Endothelial cell (in vitro differentiated cells): ENCODE results near the gene KLHDC7A. TPM values are rescaled to one million over a fixed set of nuclear protein-coding genes. Genes with fewer than 3 reads are reported as not detected.

ENCODE experiments used
- DNase-seq: peaks from one replicate; pipeline ENCODE4 v3.0.0; 2021; ENCODE audit warnings: low spot score
- H3K27ac Mint-ChIP-seq: one replicate; pipeline ENCODE4 v1.8.0; 2021; ENCODE audit warnings: mixed read lengths, inconsistent platforms; ENCODE audit not compliant: unreplicated experiment
- H3K27me3 Mint-ChIP-seq: one replicate; pipeline ENCODE4 v1.8.0; 2021; ENCODE audit warnings: mild to moderate bottlenecking, moderate library complexity, mixed read lengths, inconsistent platforms; ENCODE audit not compliant: unreplicated experiment
- H3K36me3 Mint-ChIP-seq: one replicate; pipeline ENCODE4 v1.8.0; 2021; ENCODE audit warnings: mild to moderate bottlenecking, low read depth, mixed read lengths, inconsistent platforms; ENCODE audit not compliant: unreplicated experiment
- H3K4me1 Mint-ChIP-seq: one replicate; pipeline ENCODE4 v1.8.0; 2021; ENCODE audit warnings: mild to moderate bottlenecking, mixed read lengths, inconsistent platforms; ENCODE audit not compliant: unreplicated experiment
- H3K4me3 Mint-ChIP-seq: one replicate; pipeline ENCODE4 v1.8.0; 2021; ENCODE audit warnings: mild to moderate bottlenecking, mixed read lengths, inconsistent platforms; ENCODE audit not compliant: unreplicated experiment
- H3K9me3 Mint-ChIP-seq: one replicate; pipeline ENCODE4 v1.8.0; 2021; ENCODE audit warnings: mixed read lengths, inconsistent platforms; ENCODE audit not compliant: unreplicated experiment
- long read RNA-seq: library from polyadenylated mRNA; unstranded; transcript quantifications from one replicate; pipeline ENCODE4 v2.0.0, GENCODE V29; 2020; ENCODE audit not compliant: unreplicated experiment
- total RNA-seq: library from RNA; stranded (reverse); fragmentation: NEBNext Ultra II Directional; extraction: Animal tissue kit (Norgen Biotek cat#: 25700); gene quantifications from one replicate; pipeline ENCODE4 v1.2.1, GENCODE V29; 2021; ENCODE audit not compliant: unreplicated experiment
- TF ChIP-seq, protein P1 (sequence below): fragments of 200-600 bp; sonication (generic); IDR thresholded peaks from one replicate; pipeline ENCODE4 v1.5.0; 2021; ENCODE audit warnings: antibody characterized with exemption; ENCODE audit not compliant: unreplicated experiment

The KLHDC7A gene
- not detected for total RNA-seq
- long read RNA-seq: 0 reads

- no peak within 1 kb of the TSS for H3K27ac Mint-ChIP-seq
- no peak within 1 kb of the TSS for H3K4me3 Mint-ChIP-seq
- no peaks in the 10 kb centered on the region for H3K9me3 Mint-ChIP-seq
- H3K4me1 Mint-ChIP-seq: peaks cover 6% of the 10 kb centered on the region
- peaks cover 5% of the 10 kb centered on the region for H3K27me3 Mint-ChIP-seq
- TF ChIP-seq, protein P1, sequence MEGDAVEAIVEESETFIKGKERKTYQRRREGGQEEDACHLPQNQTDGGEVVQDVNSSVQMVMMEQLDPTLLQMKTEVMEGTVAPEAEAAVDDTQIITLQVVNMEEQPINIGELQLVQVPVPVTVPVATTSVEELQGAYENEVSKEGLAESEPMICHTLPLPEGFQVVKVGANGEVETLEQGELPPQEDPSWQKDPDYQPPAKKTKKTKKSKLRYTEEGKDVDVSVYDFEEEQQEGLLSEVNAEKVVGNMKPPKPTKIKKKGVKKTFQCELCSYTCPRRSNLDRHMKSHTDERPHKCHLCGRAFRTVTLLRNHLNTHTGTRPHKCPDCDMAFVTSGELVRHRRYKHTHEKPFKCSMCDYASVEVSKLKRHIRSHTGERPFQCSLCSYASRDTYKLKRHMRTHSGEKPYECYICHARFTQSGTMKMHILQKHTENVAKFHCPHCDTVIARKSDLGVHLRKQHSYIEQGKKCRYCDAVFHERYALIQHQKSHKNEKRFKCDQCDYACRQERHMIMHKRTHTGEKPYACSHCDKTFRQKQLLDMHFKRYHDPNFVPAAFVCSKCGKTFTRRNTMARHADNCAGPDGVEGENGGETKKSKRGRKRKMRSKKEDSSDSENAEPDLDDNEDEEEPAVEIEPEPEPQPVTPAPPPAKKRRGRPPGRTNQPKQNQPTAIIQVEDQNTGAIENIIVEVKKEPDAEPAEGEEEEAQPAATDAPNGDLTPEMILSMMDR: no peak
- peak; percentile 20 for DNase-seq
- H3K36me3 Mint-ChIP-seq: no peaks in the 10 kb centered on the region
Observed at GRCh38 chr1:18480315-18481189, at the start of gene KLHDC7A. Gene KLHDC7A, plus strand, starts transcription at chr1:18480930. Its CDS starts 52 bp downstream, at chr1:18480982.

GRCh38 chr1:18434041-18434440 is 46.7 kb upstream of the KLHDC7A start:
- H3K9me3 Mint-ChIP-seq: no peaks in the 10 kb centered on the region
- H3K4me3 Mint-ChIP-seq: no peak overlapping the region
- peaks cover 2% of the 10 kb centered on the region for H3K27me3 Mint-ChIP-seq
- TF ChIP-seq, protein P1: no peak
- H3K4me1 Mint-ChIP-seq: no peaks in the 10 kb centered on the region
- no peak for DNase-seq
- no peaks in the 10 kb centered on the region for H3K36me3 Mint-ChIP-seq
- H3K27ac Mint-ChIP-seq: no peak overlapping the region

DNA sequence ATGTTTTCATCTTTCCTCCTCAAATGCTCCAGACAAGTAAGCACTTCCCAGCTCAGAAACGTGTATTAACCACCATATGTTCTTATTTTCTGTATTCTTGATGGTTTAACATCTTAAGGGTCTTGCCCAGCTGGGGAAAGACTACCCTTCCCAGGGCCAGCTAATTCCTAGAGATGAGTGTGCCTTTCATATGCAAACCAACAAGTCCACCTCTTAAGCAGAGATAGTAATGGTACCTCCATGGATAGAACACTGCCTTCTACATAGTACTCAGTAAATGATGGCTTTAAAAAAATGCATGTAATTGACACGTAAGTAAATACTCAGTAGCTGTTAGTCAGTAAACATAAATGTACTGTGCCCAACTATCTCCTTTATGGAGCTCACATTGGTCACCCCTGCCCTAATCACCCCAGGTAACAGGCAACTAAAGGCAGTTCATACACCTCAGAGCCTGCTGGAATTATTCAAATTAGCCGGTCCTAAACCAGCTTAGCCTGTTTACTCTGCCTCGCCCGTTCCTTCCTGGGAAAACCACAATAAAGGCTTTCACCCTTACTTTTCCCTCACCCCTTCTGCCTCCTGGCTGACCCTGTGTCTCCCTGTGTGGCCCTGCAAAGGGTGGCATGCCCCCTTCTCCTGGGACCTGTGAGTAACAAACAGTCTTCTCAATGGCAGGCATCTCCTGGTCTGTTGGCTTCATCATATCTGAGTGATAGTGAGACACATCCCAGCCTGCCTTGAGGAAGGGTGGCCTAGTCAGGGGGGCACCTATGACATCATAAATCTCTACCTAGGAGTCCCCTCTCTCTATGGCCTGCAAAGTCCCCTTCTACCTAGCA is 40.1 kb upstream of the KLHDC7A start:
- H3K4me1 Mint-ChIP-seq: no peaks in the 10 kb centered on the region
- H3K27ac Mint-ChIP-seq: no peak overlapping the region

DNA sequence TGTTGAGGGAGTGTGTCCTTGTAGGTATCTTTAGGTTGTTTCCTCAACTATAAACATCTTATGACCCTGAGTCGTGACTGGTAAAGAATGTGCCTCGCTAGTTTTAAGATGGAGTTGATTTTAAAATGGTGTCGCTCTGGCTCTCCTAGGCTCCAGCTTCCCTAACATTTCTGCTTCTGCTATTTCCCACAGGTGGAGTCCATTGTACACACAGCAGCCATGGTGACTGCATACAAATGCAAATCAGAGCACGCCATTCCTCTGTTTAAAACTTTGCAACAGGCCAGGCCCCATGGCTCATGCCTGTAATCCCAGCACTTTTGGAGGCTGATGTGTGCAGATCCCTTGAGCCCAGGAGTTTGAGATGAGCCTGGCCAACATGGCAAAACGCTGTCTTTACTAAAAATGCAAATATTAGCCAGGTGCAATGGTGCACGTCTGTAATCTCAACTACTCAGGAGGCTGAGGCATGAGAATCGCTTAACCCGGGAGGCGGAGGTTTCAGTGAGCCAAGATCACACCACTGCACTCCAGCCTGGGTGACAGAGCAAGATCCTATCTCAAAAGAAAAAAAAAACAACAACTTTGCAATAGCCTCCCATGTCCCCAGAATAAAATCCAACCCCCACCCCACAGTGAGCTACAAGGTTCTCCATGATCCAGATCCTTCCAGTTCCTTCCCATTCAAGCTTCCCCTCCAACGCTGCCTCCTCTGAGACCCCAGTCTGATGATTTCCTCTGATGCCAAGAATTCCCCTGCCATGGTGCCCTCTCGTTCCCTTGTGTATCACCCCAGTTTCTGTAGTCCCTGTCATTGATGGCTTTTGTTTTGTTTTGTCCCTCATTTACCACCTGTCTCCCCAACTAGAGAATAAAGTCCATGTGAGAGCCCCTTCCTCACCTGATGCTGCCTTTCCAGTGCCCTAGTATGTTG is 36.9 kb upstream of the KLHDC7A start:
- no peak for DNase-seq
- Mint-ChIP-seq H3K4me1 (no peaks in the 10 kb centered on the region), H3K27ac (no peak overlapping the region), H3K9me3 (no peaks in the 10 kb centered on the region), H3K36me3 (no peaks in the 10 kb centered on the region), H3K4me3 (no peak overlapping the region), H3K27me3 (peaks cover 5% of the 10 kb centered on the region)
- TF ChIP-seq, protein P1: no peak

More for the DNA sequence above, 40.1 kb upstream of the KLHDC7A start:
- no peak overlapping the region for H3K4me3 Mint-ChIP-seq
- H3K36me3 Mint-ChIP-seq: no peaks in the 10 kb centered on the region
- H3K9me3 Mint-ChIP-seq: no peaks in the 10 kb centered on the region
- peaks cover 5% of the 10 kb centered on the region for H3K27me3 Mint-ChIP-seq
- TF ChIP-seq, protein P1: no peak
- DNase-seq: no peak
